ENCODE measurements around the gene HOXA13. TPM values are rescaled to one million over a fixed set of nuclear protein-coding genes. Genes with fewer than 3 reads are reported as not detected.

The HOXA13 gene
- total RNA-seq, 1 experiment from 2014 or later: 12.1 TPM

DNA sequence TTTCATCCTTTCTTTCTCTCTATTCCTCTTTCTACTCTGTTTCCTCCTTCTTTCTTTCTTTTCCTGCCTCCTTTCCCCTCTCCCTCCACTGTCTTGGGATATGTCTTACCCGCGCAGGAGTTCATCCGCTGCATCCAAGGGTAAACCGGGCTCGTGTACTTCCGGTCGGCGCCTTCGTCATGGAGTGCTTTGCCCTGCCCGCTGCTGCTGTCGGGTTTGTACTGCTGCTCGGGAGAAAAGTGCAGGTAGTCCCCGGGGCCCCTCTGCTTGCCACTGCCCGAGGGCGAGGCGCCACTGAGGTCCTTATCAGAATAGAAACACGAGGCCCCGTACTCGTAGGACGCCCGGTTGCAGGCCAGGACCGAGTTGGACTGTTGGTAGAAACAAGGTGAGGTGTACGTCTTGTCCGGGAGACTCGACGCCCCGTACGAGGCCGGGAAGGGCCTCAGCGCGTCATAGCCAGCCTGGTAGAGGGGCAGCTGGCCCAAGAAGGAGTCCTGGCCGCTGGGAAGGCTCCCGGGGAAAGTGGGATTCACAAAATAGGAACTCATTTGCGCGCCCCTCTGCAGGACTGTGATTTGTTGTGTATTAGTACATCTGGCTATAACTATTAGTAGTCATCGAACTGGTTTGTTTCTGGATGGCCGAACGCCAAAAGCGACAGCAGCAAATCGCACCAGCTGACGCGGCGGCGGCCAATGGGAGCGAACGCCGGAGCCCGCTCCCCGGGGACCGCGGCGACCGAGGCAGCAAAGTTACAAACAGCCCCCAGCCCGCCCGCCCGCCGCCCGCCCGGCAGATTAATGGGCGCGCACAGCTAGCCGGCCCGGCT lies 52.5 kb downstream of the HOXA13 start, which contains the start of gene HOXA6:
TSS of gene HOXA6 (minus strand) at position 576 of the 832 bp plus-strand sequence. CDS start at position 551, 25 bp downstream.
- H3K27ac ChIP-seq (ENCODE audit: low read length): peak within 1 kb of the TSS; percentile 84
- H3K9me3 ChIP-seq (ENCODE audit: low read length): no peaks in the 10 kb centered on the region
- ChIA-PET POLR2A (ENCODE audit: unreplicated experiment) (interaction anchor here (0.6 to 1.1 kb wide), 4 partner anchors 22 to 772 kb away, joined by 3 to 5 read pairs (median 4); no protein-coding TSS in a partner anchor), CTCF (no interaction called here)
- H2AFZ ChIP-seq (ENCODE audit: low read length): peak within 1 kb of the TSS; percentile 73
- H3K4me2 ChIP-seq (ENCODE audit: low read length): peak within 1 kb of the TSS; percentile 92
- H3F3A ChIP-seq (ENCODE audit: low read length, unreplicated experiment): no peaks in the 10 kb centered on the region
- H3K4me1 ChIP-seq (ENCODE audit: insufficient read depth, low read length): peaks cover 21% of the 10 kb centered on the region
- peak within 1 kb of the TSS; percentile 73 for H3K9ac ChIP-seq (ENCODE audit: low read length)
- H3K27me3 ChIP-seq (ENCODE audit: low read length): no peaks in the 10 kb centered on the region
- H3K9me2 ChIP-seq (replicated peaks; ENCODE audit: low read length): no peaks in the 10 kb centered on the region
- intact Hi-C loops (cut with micrococcal nuclease): loop anchor here (2.0 kb wide), 1 partner anchor 17 kb away; the partner anchor contains the start of gene HOXA9
- no peaks in the 10 kb centered on the region for H4K20me1 ChIP-seq (ENCODE audit: low read length)
- peaks cover 13% of the 10 kb centered on the region; the same call in 1 of the 2 replicates for H3K36me3 ChIP-seq (ENCODE audit: low read depth, low read length)
- peak within 1 kb of the TSS; percentile 78 for H3K4me3 ChIP-seq (ENCODE audit: low read length)
- H3K79me2 ChIP-seq (ENCODE audit: low read length): peaks cover 63% of the 10 kb centered on the region
- TF ChIP-seq EZH2 (IDR thresholded peaks at IDR 0.05; ENCODE audit: low read length, unreplicated experiment) (no peak), EZH2phosphoT487 (IDR thresholded peaks at IDR 0.05; ENCODE audit: borderline replicate concordance, low read length) (no peak)
- TF ChIP-seq, protein P1, sequence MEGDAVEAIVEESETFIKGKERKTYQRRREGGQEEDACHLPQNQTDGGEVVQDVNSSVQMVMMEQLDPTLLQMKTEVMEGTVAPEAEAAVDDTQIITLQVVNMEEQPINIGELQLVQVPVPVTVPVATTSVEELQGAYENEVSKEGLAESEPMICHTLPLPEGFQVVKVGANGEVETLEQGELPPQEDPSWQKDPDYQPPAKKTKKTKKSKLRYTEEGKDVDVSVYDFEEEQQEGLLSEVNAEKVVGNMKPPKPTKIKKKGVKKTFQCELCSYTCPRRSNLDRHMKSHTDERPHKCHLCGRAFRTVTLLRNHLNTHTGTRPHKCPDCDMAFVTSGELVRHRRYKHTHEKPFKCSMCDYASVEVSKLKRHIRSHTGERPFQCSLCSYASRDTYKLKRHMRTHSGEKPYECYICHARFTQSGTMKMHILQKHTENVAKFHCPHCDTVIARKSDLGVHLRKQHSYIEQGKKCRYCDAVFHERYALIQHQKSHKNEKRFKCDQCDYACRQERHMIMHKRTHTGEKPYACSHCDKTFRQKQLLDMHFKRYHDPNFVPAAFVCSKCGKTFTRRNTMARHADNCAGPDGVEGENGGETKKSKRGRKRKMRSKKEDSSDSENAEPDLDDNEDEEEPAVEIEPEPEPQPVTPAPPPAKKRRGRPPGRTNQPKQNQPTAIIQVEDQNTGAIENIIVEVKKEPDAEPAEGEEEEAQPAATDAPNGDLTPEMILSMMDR (conservative IDR thresholded peaks at IDR 0.05; ENCODE audit: low read depth, low read length): no peak
- DNase-seq: peak; percentile 74
- peak; percentile 1; the same call in 1 of the 2 replicates for ATAC-seq
- no TSS peak for BruUV-seq (replicated peaks)

DNA sequence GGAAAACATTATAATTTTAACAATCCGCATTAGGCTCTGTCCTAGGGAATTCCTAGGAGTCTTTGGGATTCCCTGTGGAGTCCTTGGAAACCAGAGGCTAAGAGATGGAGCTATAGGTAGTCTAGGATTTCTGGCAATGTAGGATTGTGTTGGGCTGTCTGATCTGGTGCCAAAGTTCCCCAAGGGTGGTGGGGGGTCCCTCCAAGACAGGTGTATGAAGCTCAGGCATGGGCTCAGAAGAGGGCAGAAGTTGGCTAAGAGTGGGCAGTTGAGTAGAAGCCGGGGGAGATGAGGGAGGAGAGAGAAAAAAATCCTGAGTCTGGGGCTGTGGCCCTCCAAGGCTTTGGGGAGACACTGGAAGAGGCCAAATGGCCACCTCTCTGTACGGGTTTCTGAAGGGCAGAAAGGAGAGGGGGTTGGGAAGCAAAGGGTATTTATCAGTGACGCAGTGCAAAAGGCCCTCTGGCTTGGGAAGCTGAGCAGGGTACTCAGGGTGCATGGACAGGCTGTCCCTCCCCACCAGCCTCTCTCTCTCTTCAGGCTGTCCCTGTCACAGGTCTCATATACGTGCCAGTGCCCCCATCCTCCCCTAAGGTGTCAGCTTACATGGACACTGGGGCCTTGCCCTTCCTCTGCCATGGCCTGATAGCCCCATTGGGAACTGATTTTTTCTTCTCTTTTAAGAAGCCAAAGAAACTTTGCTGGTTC lies 53.2 kb downstream of the HOXA13 start:
- TF ChIP-seq EZH2 (IDR thresholded peaks at IDR 0.05; ENCODE audit: low read length, unreplicated experiment) (no peak), EZH2phosphoT487 (IDR thresholded peaks at IDR 0.05; ENCODE audit: borderline replicate concordance, low read length) (no peak)
- TF ChIP-seq, protein P1 (conservative IDR thresholded peaks at IDR 0.05; ENCODE audit: low read depth, low read length): no peak
- ChIA-PET POLR2A (ENCODE audit: unreplicated experiment) (no interaction called here), CTCF (no interaction called here)
- Histone ChIP-seq H3K4me1 (ENCODE audit: insufficient read depth, low read length) (peaks cover 21% of the 10 kb centered on the region), H3K9me3 (ENCODE audit: low read length) (no peaks in the 10 kb centered on the region), H3K27ac (ENCODE audit: low read length) (no peak overlapping the region), H2AFZ (ENCODE audit: low read length) (no peak overlapping the region), H3K9me2 (replicated peaks; ENCODE audit: low read length) (no peaks in the 10 kb centered on the region), H3K4me2 (ENCODE audit: low read length) (peak overlapping the region; percentile 92), H4K20me1 (ENCODE audit: low read length) (no peaks in the 10 kb centered on the region), H3K79me2 (ENCODE audit: low read length) (peaks cover 56% of the 10 kb centered on the region), H3K9ac (ENCODE audit: low read length) (no peak overlapping the region), H3F3A (ENCODE audit: low read length, unreplicated experiment) (no peaks in the 10 kb centered on the region), H3K4me3 (ENCODE audit: low read length) (no peak overlapping the region), H3K36me3 (ENCODE audit: low read depth, low read length) (peaks cover 13% of the 10 kb centered on the region; the same call in 1 of the 2 replicates), H3K27me3 (ENCODE audit: low read length) (no peaks in the 10 kb centered on the region)
- DNase-seq (no peak), ATAC-seq (no peak)
- no TSS peak for BruUV-seq (replicated peaks)
- intact Hi-C loops (cut with micrococcal nuclease): no loop called here

All from PC-3 (cell line).